IMR-90 (cell line): ENCODE data around the gene INF2.

Source experiments
- POLR2A ChIP-seq: IDR thresholded peaks from 2 replicates; pipeline ENCODE4 v1.6.1; 2012; ENCODE audit warnings: mild to moderate bottlenecking, low read depth, low read length
- TF ChIP-seq, protein P1 (sequence below): conservative IDR thresholded peaks from 2 replicates; pipeline ENCODE4 v1.5.1; 2012; ENCODE audit warnings: mild to moderate bottlenecking, low read depth, low read length, improper control_type of control experiment

DNA sequence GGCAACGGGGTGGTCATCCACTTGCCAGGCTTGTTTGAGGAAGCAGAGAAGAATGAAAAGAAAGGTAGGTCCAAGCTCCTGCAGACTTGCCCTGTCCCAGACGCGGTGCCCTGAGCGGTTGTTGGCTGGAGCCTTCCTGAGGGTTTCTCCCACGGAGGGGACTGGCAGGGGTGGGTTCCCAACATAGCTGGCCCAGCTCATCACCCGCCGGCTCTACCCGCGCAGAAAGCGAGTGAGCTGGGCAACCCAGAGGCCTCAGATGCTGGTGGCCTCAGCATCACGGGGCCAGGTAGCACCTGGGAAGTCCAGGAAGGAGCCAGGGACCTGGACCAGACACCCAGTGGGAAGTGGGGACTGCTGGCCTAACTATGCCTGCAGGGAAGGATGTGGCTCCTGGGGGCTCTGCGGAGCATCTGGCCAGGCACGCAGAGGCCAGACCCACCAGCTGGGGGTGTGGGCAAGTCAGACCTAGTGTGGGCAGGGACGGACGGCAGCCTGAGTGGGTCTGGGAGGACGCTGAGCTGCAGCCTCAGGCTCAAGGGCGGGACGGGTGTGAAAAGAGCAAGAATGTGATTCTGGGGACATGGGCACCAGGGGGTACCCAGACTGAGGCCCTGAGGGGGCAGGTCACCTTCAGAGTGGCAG, 49.1 kb downstream of the INF2 start:
- TF ChIP-seq POLR2A: no peak
- TF ChIP-seq, protein P1, sequence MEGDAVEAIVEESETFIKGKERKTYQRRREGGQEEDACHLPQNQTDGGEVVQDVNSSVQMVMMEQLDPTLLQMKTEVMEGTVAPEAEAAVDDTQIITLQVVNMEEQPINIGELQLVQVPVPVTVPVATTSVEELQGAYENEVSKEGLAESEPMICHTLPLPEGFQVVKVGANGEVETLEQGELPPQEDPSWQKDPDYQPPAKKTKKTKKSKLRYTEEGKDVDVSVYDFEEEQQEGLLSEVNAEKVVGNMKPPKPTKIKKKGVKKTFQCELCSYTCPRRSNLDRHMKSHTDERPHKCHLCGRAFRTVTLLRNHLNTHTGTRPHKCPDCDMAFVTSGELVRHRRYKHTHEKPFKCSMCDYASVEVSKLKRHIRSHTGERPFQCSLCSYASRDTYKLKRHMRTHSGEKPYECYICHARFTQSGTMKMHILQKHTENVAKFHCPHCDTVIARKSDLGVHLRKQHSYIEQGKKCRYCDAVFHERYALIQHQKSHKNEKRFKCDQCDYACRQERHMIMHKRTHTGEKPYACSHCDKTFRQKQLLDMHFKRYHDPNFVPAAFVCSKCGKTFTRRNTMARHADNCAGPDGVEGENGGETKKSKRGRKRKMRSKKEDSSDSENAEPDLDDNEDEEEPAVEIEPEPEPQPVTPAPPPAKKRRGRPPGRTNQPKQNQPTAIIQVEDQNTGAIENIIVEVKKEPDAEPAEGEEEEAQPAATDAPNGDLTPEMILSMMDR: no peak
